NOMO-1 (cell line): ENCODE data around the gene SLC39A11.
"Not testable (repeated sequence)": the region's sequence is repeated elsewhere in the genome, so short reads cannot be mapped to it uniquely, and the experiment has no call there.

Experiments used
- DNase-seq, 2 experiments: peaks; one replicate each; lab custom pipeline; 2025; ENCODE audit not compliant: unreplicated experiment in 2 of 2; lab: John Stamatoyannopoulos, UW

SLC39A11 gene

GRCh38 chr17:72646176-72646575 lies 446.3 kb downstream of the SLC39A11 start:
- DNase-seq, result no peak

DNA sequence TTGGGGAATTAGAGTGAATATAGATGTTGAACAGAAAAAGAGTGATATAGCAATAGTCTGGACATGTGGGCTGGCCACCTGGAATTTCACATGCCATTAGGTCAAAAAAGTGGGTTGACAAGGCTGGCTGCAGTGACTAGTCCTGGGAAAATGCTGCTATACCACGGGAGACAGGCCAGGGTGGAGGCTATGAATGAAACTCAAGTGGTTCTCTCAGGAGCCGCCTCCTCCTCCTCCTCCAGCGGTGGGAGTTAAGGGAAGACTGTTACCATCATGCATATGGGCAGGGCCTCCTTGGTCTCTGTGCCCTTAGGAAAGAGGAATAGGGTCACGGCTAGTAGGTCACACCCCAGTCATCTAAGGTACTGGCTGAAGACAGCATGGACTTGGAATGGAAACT lies 448.0 kb downstream of the SLC39A11 start:
- no peak for DNase-seq

GRCh38 chr17:72643575-72644216 lies 448.8 kb downstream of the SLC39A11 start:
- DNase-seq, result no peak

GRCh38 chr17:72642720-72643119 lies 449.8 kb downstream of the SLC39A11 start:
- no peak for DNase-seq

- DNase-seq, result no peak
Measured at GRCh38 chr17:72640415-72641165, 451.9 kb downstream of the SLC39A11 start.

DNA sequence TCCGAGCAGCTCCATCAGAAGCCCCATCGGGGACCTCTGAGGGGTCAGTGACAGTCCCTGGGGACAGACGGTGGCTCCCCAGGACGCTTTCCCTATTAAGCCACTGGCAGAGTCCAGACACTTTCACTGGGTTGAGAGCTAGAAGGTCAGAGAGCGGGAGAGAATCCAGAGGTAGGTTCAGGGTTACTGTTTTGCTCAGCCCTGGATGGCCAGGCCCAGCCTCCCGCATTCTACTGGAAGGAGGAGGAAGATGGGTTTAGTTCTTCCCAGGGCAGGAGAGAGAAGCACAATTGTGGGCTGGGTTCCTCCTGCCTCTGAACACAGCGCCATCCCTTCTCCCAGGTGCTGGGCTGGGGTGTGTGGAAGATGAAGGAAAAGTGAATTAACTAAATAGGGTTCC lies 452.8 kb downstream of the SLC39A11 start:
- DNase-seq, result no peak

GRCh38 chr17:72638932-72639331 lies 453.6 kb downstream of the SLC39A11 start:
- DNase-seq, result not testable (repeated sequence)

DNA sequence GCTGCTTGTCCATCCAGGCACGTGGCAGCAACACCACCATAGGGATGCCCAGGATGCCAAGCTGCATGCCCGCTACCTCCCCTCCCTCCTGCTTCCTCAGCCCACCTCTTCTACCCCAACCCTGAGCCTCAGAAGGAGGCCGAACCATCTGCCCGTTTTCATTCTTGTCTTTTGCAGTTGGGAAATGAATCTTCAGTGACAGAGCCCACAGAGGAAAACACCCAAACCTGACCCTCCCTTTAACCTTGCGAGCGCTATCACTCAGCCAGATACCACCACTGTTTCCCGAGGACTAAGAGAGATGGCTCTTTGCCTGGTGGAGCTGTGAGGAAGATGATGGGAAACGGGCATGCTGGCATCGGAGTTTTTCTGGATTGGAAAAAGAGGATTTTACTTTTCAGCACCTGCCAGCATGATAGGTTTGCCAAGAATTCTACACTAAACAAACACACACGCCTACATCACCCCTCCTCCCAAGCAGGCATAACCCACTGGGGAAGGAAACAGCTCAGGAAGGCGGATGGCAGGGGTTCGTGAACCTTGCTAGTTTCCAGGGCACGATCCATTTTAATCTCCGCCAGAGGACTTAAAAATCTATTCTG lies 457.4 kb downstream of the SLC39A11 start:
- no peak for DNase-seq

DNA sequence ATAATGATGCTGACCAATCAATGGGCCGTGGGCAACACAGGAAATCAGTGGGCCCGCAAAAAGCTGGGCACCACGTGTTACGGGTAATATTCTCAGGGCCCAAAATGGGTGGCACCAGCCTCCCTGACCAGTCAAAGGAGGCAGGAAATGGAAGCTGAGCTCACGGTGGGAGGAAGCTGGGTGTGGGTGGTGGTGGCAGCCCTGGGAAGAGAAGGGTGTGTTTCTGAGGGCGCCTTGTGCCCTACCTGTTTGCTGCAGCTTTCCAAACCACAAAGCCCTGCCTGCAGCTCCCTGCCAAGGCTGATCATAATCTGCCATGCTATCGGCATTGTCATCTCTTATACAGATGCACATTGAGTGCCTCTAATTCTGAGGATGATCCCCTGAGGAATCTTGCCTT lies 457.9 kb downstream of the SLC39A11 start:
- DNase-seq, result no peak

- DNase-seq, result no peak
Measured at GRCh38 chr17:72631949-72632684, 460.4 kb downstream of the SLC39A11 start.

DNA sequence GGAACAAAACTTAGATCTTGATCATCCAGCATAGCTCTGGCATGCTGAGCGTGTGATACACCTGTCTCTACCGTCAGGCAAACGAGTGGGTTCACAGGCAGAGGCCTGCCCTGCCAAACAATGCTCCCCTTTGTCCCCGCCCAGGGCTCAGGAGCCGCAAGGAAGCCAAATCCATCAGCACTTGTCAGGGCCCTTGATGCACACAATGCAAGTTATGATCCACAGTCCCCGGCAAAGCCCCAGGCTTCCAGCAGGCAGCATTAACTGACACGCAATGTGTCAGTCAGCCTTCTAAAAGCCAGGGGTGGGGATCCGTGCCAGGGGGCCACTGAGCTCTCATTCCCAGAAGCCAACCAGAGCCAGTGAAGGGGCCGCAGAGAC lies 460.9 kb downstream of the SLC39A11 start:
- DNase-seq, result no peak

- DNase-seq, result no peak
Measured at GRCh38 chr17:72624652-72625051, 467.8 kb downstream of the SLC39A11 start.

- no peak for DNase-seq
Measured at GRCh38 chr17:72624226-72624625, 468.3 kb downstream of the SLC39A11 start.

DNA sequence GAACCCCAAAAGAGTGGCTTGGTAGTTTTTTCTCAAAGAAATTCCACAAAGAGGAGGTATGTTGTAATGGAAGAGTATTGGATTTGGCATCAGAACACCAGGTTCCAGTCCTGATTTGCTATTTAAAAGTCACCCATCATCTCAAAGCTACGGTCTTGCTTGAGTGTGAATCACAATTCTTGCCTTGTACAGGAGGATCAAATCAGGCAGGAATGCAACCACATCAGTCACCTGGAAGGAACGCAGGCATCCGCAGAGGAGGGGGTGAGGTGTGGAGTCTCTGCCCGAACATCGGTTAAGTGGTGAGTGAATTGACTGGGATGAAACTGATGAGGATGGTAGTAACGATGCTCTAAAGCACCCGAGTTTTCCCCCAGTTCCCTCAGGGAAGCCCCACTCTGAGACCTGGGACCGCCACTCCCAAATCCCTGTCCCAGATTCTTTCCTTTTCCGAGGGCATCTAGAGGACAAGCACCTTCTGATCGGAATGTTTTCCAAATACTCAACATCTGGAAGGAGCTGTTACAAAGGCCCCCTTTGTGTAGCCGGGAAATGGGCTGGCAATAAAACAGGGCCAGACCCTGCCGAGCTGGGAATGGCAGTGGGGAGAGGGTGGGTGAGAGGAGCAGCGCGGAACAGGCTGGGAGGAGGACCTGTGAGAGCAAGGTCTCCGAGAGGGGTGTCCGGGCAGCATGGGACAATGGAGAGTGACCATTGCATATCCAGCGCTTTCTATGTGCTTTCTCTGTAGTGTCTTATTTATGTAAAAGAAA lies 469.6 kb downstream of the SLC39A11 start:
- no peak for DNase-seq

- no peak for DNase-seq
Measured at GRCh38 chr17:72619976-72620650, 472.4 kb downstream of the SLC39A11 start.

GRCh38 chr17:72618001-72618509 lies 474.4 kb downstream of the SLC39A11 start:
- peak; percentile 62 to 71 for DNase-seq

DNA sequence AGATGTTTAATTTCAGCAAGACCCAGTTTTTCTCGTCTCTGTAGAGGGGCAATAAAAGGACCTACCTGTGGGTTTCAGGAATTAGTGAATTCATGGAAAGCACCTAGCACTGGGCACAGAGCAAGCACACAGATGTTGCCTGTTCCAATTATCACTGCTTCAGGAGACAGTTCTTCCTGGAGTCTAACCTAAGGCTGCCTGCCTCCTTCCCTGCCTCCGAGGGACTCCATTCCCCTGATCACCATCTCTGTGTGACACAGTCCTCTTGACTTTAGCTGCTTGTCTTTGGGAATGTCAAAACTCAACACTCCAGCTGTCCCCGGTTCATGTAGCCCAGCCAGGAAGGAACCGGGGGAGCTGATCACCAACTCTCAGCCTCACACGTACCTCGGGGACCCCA lies 474.9 kb downstream of the SLC39A11 start:
- no peak for DNase-seq

GRCh38 chr17:72616447-72616846 lies 476.0 kb downstream of the SLC39A11 start:
- DNase-seq, result no peak

- no peak for DNase-seq
Measured at GRCh38 chr17:72615627-72615991, 476.9 kb downstream of the SLC39A11 start.
